SK-N-SH (cell line): ENCODE measurements around the gene CCDC102B. TPM values are rescaled to one million over a fixed set of nuclear protein-coding genes. Genes with fewer than 3 reads are reported as not detected.

Experiments
- CTCF ChIA-PET: fragments of 300-600, 350-600 bp; formaldehyde crosslinking; extraction: SDS; loops from one replicate; lab custom pipeline; 2021; lab: Yijun Ruan, JAX
- POLR2A ChIA-PET: fragments of 350-600 bp; sonication (Branson Sonifier 250); formaldehyde crosslinking; extraction: SDS; loops from one replicate; lab custom pipeline; 2020; ENCODE audit warnings: antibody characterized with exemption, inconsistent platforms; lab: Yijun Ruan, JAX
- DNase-seq: peaks from one replicate; pipeline ENCODE4 v3.0.0; 2012
- H2AFZ ChIP-seq: fragments of 200-600 bp; sonication (generic); 2 replicates; pipeline ENCODE4 v1.8.1; 2016; ENCODE audit warnings: antibody characterized with exemption, mild to moderate bottlenecking, low read depth
- H3F3A ChIP-seq: fragments of 200-600 bp; sonication (generic); replicated peaks from 2 replicates; pipeline ENCODE3; 2016; ENCODE audit warnings: antibody characterized with exemption, mild to moderate bottlenecking; ENCODE audit not compliant: insufficient read depth
- H3K27ac ChIP-seq, 2 experiments: fragments of 200-500 bp in 1 of 2; fragments of 200-600 bp in 1 of 2; sonication (Bioruptor generic) in 1 of 2; sonication (generic), shearing (Covaris generic) in 1 of 2; 2 replicates each; pipeline versions ENCODE4 v1.5.1 to v1.6.1; 2014 to 2016; ENCODE audit warnings: low read depth in 2 of 2, inconsistent platforms in 1 of 2, low read length in 1 of 2, mild to moderate bottlenecking in 1 of 2, mixed read lengths in 1 of 2
- H3K27me3 ChIP-seq: fragments of 200-600 bp; sonication (generic), shearing (Covaris generic); 2 replicates; pipeline ENCODE4 v1.6.1; 2016; ENCODE audit warnings: mixed run types; ENCODE audit not compliant: insufficient read depth
- H3K36me3 ChIP-seq, 2 experiments: fragments of 200-500 bp in 1 of 2; fragments of 200-600 bp in 1 of 2; sonication (Bioruptor generic) in 1 of 2; sonication (generic) in 1 of 2; replicated peaks in 1 of 2; 2 replicates each; pipeline versions ENCODE3 to v1.5.1; 2014 to 2016; ENCODE audit warnings: low read length in 1 of 2, mild to moderate bottlenecking in 1 of 2; ENCODE audit not compliant: insufficient read depth in 2 of 2, control insufficient read depth in 1 of 2
- H3K4me1 ChIP-seq, 2 experiments: fragments of 200-500 bp in 1 of 2; fragments of 200-600 bp in 1 of 2; sonication (Bioruptor generic) in 1 of 2; sonication (generic), shearing (Covaris generic) in 1 of 2; 2 replicates each; pipeline versions ENCODE4 v1.5.1 to v1.6.1; 2014 to 2016; ENCODE audit warnings: low read depth in 1 of 2, low read length in 1 of 2, mixed run types in 1 of 2; ENCODE audit not compliant: insufficient read depth in 2 of 2, control insufficient read depth in 1 of 2
- H3K4me2 ChIP-seq: fragments of 200-600 bp; sonication (generic), shearing (Covaris generic); 2 replicates; pipeline ENCODE4 v1.6.1; 2017; ENCODE audit warnings: mixed run types
- H3K4me3 ChIP-seq, 2 experiments: fragments of 200-500 bp in 1 of 2; fragments of 200-600 bp in 1 of 2; sonication (Bioruptor generic) in 1 of 2; sonication (generic), shearing (Covaris generic) in 1 of 2; 2 replicates each; pipeline versions ENCODE4 v1.5.1 to v1.8.1; 2014 to 2016; ENCODE audit warnings: low read depth in 2 of 2, inconsistent platforms in 1 of 2, low read length in 1 of 2, mild to moderate bottlenecking in 1 of 2, mixed read lengths in 1 of 2, moderate library complexity in 1 of 2
- H3K79me2 ChIP-seq: fragments of 200-600 bp; sonication (generic); 2 replicates; pipeline ENCODE4 v1.8.1; 2017; ENCODE audit warnings: mild to moderate bottlenecking; ENCODE audit not compliant: insufficient read depth
- H3K9ac ChIP-seq: fragments of 200-600 bp; sonication (generic); 2 replicates; pipeline ENCODE4 v1.6.1; 2017; ENCODE audit warnings: mixed run types
- H3K9me2 ChIP-seq: fragments of 200-600 bp; sonication (generic); 2 replicates; pipeline ENCODE4 v1.6.1; 2017; ENCODE audit warnings: mixed run types
- H3K9me3 ChIP-seq: fragments of 200-600 bp; sonication (generic); 2 replicates; pipeline ENCODE4 v1.6.1; 2017; ENCODE audit warnings: mixed run types, mild to moderate bottlenecking, moderate library complexity
- H4K20me1 ChIP-seq: fragments of 200-600 bp; sonication (generic); 2 replicates; pipeline ENCODE4 v1.6.1; 2017; ENCODE audit warnings: mild to moderate bottlenecking, mixed run types; ENCODE audit not compliant: insufficient read depth
- CHD2 ChIP-seq: fragments of 150-350 bp; IDR thresholded peaks from 2 replicates; pipeline ENCODE4 v1.6.1; 2018; ENCODE audit warnings: low read length; ENCODE audit not compliant: partially characterized antibody
- EP300 ChIP-seq, 2 experiments: IDR thresholded peaks; 2 replicates each; pipeline versions ENCODE4 v1.4.0 to v1.6.1; 2012; ENCODE audit warnings: borderline replicate concordance in 1 of 2, low read depth in 1 of 2, low read length in 1 of 2
- EZH2phosphoT487 ChIP-seq: fragments of 200-600 bp; sonication (generic); IDR thresholded peaks from 2 replicates; pipeline ENCODE4 v1.6.1; 2017; ENCODE audit warnings: low read depth, mixed run types, mild to moderate bottlenecking, antibody characterized with exemption, moderate library complexity, borderline replicate concordance
- GABPA ChIP-seq: IDR thresholded peaks from 2 replicates; pipeline ENCODE4 v1.4.0; 2012; ENCODE audit warnings: low read depth, mild to moderate bottlenecking
- MEF2A ChIP-seq: IDR thresholded peaks from 2 replicates; pipeline ENCODE4 v1.4.0; 2012; ENCODE audit warnings: low read depth, borderline replicate concordance
- MXI1 ChIP-seq: IDR thresholded peaks from 2 replicates; pipeline ENCODE4 v1.6.1; 2012; ENCODE audit warnings: mild to moderate bottlenecking, low read depth, low read length, improper control_type of control experiment
- POLR2AphosphoS5 ChIP-seq: IDR thresholded peaks from 2 replicates; pipeline ENCODE4 v1.6.1; 2012; ENCODE audit warnings: low read depth, low read length
- RFX5 ChIP-seq: IDR thresholded peaks from 2 replicates; pipeline ENCODE4 v1.6.1; 2012; ENCODE audit warnings: mild to moderate bottlenecking, improper control_type of control experiment, low read length
- SMC3 ChIP-seq: IDR thresholded peaks from 2 replicates; pipeline ENCODE4 v1.6.1; 2012; ENCODE audit warnings: low read depth, low read length, improper control_type of control experiment
- TAF1 ChIP-seq: IDR thresholded peaks from 2 replicates; pipeline ENCODE4 v1.6.1; 2012; ENCODE audit warnings: low read depth, mild to moderate bottlenecking, low read length, moderate library complexity, borderline replicate concordance
- WGBS: methylation state at CpG from one replicate; pipeline ENCODE4 v1.1.6; 2017; ENCODE audit warnings: low lambda C conversion rate; 5-methylcytosine and 5-hydroxymethylcytosine counted together
- polyA plus RNA-seq, 3 experiments: library from polyadenylated mRNA; depleted of rRNA; stranded (reverse); fragments of >200 nt; gene quantifications; 2 replicates each; pipeline ENCODE4 v1.2.3, GENCODE V29; 2012
- TF ChIP-seq, protein P1 (sequence below): IDR thresholded peaks from 2 replicates; pipeline ENCODE4 v1.6.1; 2012; ENCODE audit warnings: mild to moderate bottlenecking, low read depth, low read length, moderate library complexity
- TF ChIP-seq, protein P2 (sequence below): IDR thresholded peaks from 2 replicates; pipeline ENCODE4 v1.4.0; 2012; ENCODE audit warnings: low read depth

The CCDC102B gene
- polyA plus RNA-seq, 1 of the 3 experiments (the other 2 are of a cell fraction) = 2.0 TPM

DNA sequence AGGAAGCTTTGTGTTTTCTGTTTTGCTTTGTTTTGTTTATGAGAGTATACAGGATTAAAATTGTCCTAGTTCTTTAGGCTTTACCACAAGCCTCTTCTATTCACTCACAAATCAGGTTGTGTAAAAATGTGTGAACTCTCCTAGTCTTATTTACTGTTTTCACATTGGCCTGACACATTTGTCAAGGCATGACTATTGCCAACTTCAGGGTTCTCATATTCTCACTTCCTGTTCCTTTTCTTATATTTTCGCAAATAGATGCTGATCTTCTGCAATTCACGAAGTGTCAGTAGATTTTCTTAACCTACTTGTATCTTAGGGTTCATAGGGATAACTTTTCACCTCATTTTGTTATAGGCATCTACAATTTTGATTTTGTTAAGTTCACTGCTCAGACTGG is 67.1 kb downstream of the CCDC102B start (continued):
- TF ChIP-seq GABPA (no peak), EP300 (IDR thresholded peaks at IDR 0.05; ENCODE audit: borderline replicate concordance in 1 of 2, low read depth in 1 of 2, low read length in 1 of 2) (no peak), RFX5 (no peak)

DNA sequence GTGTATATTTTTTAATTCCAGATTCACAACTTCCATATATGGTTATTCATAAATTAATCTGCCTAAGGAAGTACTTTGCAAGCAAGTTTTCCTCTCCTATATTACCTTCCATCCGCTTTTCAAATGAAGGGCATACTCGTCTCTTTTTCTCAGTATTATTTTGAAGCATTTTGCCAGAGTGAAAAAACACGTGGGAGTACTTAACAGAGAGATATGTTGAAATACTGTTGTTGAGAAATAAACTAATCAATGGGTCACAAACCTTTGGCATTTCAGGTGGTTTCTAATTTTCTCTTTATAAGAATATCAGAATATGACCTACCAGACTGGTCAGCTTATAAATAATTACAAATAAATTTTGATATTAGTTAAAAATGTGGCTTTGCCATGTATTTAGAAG is 67.6 kb downstream of the CCDC102B start:
- CTCF ChIA-PET = no interaction called here
- 71% methylated on average over 3 of the region's 3 CpGs for WGBS

DNA sequence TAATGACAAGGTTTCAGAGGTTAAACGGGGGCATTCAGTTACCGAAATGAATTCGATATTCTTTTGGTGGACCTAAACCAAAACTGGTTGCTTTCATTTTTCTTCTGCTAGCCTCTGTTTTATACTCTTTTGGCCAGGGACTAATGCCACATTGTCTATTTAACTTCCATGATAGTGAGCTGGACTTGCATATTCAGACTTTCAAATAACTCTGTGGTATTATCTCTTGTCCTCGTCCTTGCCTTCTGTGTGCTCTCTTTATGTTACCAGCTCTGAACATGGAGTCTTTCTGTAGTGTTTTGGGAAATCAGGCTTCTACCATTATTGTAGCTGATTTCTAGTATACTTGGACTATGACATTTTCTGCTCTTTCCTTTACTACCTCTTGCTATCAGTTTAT is 75.1 kb downstream of the CCDC102B start:
- Histone ChIP-seq H3K27me3 (no peaks in the 10 kb centered on the region), H3K4me3 (no peak overlapping the region), H4K20me1 (no peaks in the 10 kb centered on the region), H3K27ac (no peak overlapping the region), H3K9ac (no peak overlapping the region), H3K36me3 (peaks cover 0 to 3% of the 10 kb centered on the region in 2 experiments), H3K79me2 (no peaks in the 10 kb centered on the region), H3K9me3 (no peaks in the 10 kb centered on the region), H3K4me2 (no peak overlapping the region), H3K4me1 (no peaks in the 10 kb centered on the region; a peak in 1 of 4 replicates), H3F3A (no peaks in the 10 kb centered on the region), H2AFZ (no peak overlapping the region), H3K9me2 (no peaks in the 10 kb centered on the region)
- TF ChIP-seq TAF1 (no peak), GABPA (no peak), SMC3 (no peak), POLR2AphosphoS5 (no peak)
- DNase-seq = no peak
- ChIA-PET POLR2A (no interaction called here), CTCF (no interaction called here)
- WGBS = 92% methylated on average over 4 of the region's 4 CpGs

More for the DNA sequence above, 67.6 kb downstream of the CCDC102B start:
- Histone ChIP-seq H3K9me2 (no peaks in the 10 kb centered on the region), H3K4me2 (no peak overlapping the region), H3K27ac (no peak overlapping the region), H3K27me3 (no peaks in the 10 kb centered on the region), H3K36me3 (no peaks in the 10 kb centered on the region), H2AFZ (no peak overlapping the region), H4K20me1 (no peaks in the 10 kb centered on the region), H3K4me1 (no peaks in the 10 kb centered on the region; a peak in 1 of 4 replicates), H3F3A (no peaks in the 10 kb centered on the region), H3K4me3 (no peak overlapping the region), H3K79me2 (no peaks in the 10 kb centered on the region), H3K9ac (no peak overlapping the region), H3K9me3 (no peaks in the 10 kb centered on the region)
- POLR2A ChIA-PET = no interaction called here
- no peak for TF ChIP-seq MXI1
- TF ChIP-seq MEF2A = no peak
- no peak for TF ChIP-seq CHD2
- TF ChIP-seq EZH2phosphoT487 = no peak
- TF ChIP-seq POLR2AphosphoS5 = no peak
- TF ChIP-seq, protein P1, sequence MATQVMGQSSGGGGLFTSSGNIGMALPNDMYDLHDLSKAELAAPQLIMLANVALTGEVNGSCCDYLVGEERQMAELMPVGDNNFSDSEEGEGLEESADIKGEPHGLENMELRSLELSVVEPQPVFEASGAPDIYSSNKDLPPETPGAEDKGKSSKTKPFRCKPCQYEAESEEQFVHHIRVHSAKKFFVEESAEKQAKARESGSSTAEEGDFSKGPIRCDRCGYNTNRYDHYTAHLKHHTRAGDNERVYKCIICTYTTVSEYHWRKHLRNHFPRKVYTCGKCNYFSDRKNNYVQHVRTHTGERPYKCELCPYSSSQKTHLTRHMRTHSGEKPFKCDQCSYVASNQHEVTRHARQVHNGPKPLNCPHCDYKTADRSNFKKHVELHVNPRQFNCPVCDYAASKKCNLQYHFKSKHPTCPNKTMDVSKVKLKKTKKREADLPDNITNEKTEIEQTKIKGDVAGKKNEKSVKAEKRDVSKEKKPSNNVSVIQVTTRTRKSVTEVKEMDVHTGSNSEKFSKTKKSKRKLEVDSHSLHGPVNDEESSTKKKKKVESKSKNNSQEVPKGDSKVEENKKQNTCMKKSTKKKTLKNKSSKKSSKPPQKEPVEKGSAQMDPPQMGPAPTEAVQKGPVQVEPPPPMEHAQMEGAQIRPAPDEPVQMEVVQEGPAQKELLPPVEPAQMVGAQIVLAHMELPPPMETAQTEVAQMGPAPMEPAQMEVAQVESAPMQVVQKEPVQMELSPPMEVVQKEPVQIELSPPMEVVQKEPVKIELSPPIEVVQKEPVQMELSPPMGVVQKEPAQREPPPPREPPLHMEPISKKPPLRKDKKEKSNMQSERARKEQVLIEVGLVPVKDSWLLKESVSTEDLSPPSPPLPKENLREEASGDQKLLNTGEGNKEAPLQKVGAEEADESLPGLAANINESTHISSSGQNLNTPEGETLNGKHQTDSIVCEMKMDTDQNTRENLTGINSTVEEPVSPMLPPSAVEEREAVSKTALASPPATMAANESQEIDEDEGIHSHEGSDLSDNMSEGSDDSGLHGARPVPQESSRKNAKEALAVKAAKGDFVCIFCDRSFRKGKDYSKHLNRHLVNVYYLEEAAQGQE = no peak
- TF ChIP-seq, protein P2, sequence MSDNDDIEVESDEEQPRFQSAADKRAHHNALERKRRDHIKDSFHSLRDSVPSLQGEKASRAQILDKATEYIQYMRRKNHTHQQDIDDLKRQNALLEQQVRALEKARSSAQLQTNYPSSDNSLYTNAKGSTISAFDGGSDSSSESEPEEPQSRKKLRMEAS = no peak
- no peak for DNase-seq
